SK-N-SH (cell line): ENCODE results near the gene CASP14. TPM values are rescaled to one million over a fixed set of nuclear protein-coding genes. Genes with fewer than 3 reads are reported as not detected.
"Not testable (repeated sequence)": the region's sequence is repeated elsewhere in the genome, so short reads cannot be mapped to it uniquely, and the experiment has no call there.

Experiments
- CTCF ChIA-PET: fragments of 300-600, 350-600 bp; formaldehyde crosslinking; extraction: SDS; loops from one replicate; lab custom pipeline; 2021; lab: Yijun Ruan, JAX
- POLR2A ChIA-PET: fragments of 350-600 bp; sonication (Branson Sonifier 250); formaldehyde crosslinking; extraction: SDS; loops from one replicate; lab custom pipeline; 2020; ENCODE audit warnings: antibody characterized with exemption, inconsistent platforms; lab: Yijun Ruan, JAX
- DNase-seq: peaks from one replicate; pipeline ENCODE4 v3.0.0; 2012
- H2AFZ ChIP-seq: fragments of 200-600 bp; sonication (generic); 2 replicates; pipeline ENCODE4 v1.8.1; 2016; ENCODE audit warnings: antibody characterized with exemption, mild to moderate bottlenecking, low read depth
- H3F3A ChIP-seq: fragments of 200-600 bp; sonication (generic); replicated peaks from 2 replicates; pipeline ENCODE3; 2016; ENCODE audit warnings: antibody characterized with exemption, mild to moderate bottlenecking; ENCODE audit not compliant: insufficient read depth
- H3K27ac ChIP-seq, 2 experiments: fragments of 200-500 bp in 1 of 2; fragments of 200-600 bp in 1 of 2; sonication (Bioruptor generic) in 1 of 2; sonication (generic), shearing (Covaris generic) in 1 of 2; 2 replicates each; pipeline versions ENCODE4 v1.5.1 to v1.6.1; 2014 to 2016; ENCODE audit warnings: low read depth in 2 of 2, inconsistent platforms in 1 of 2, low read length in 1 of 2, mild to moderate bottlenecking in 1 of 2, mixed read lengths in 1 of 2
- H3K27me3 ChIP-seq: fragments of 200-600 bp; sonication (generic), shearing (Covaris generic); 2 replicates; pipeline ENCODE4 v1.6.1; 2016; ENCODE audit warnings: mixed run types; ENCODE audit not compliant: insufficient read depth
- H3K36me3 ChIP-seq, 2 experiments: fragments of 200-500 bp in 1 of 2; fragments of 200-600 bp in 1 of 2; sonication (Bioruptor generic) in 1 of 2; sonication (generic) in 1 of 2; replicated peaks in 1 of 2; 2 replicates each; pipeline versions ENCODE3 to v1.5.1; 2014 to 2016; ENCODE audit warnings: low read length in 1 of 2, mild to moderate bottlenecking in 1 of 2; ENCODE audit not compliant: insufficient read depth in 2 of 2, control insufficient read depth in 1 of 2
- H3K4me1 ChIP-seq, 2 experiments: fragments of 200-500 bp in 1 of 2; fragments of 200-600 bp in 1 of 2; sonication (Bioruptor generic) in 1 of 2; sonication (generic), shearing (Covaris generic) in 1 of 2; 2 replicates each; pipeline versions ENCODE4 v1.5.1 to v1.6.1; 2014 to 2016; ENCODE audit warnings: low read depth in 1 of 2, low read length in 1 of 2, mixed run types in 1 of 2; ENCODE audit not compliant: insufficient read depth in 2 of 2, control insufficient read depth in 1 of 2
- H3K4me2 ChIP-seq: fragments of 200-600 bp; sonication (generic), shearing (Covaris generic); 2 replicates; pipeline ENCODE4 v1.6.1; 2017; ENCODE audit warnings: mixed run types
- H3K4me3 ChIP-seq, 2 experiments: fragments of 200-500 bp in 1 of 2; fragments of 200-600 bp in 1 of 2; sonication (Bioruptor generic) in 1 of 2; sonication (generic), shearing (Covaris generic) in 1 of 2; 2 replicates each; pipeline versions ENCODE4 v1.5.1 to v1.8.1; 2014 to 2016; ENCODE audit warnings: low read depth in 2 of 2, inconsistent platforms in 1 of 2, low read length in 1 of 2, mild to moderate bottlenecking in 1 of 2, mixed read lengths in 1 of 2, moderate library complexity in 1 of 2
- H3K79me2 ChIP-seq: fragments of 200-600 bp; sonication (generic); 2 replicates; pipeline ENCODE4 v1.8.1; 2017; ENCODE audit warnings: mild to moderate bottlenecking; ENCODE audit not compliant: insufficient read depth
- H3K9ac ChIP-seq: fragments of 200-600 bp; sonication (generic); 2 replicates; pipeline ENCODE4 v1.6.1; 2017; ENCODE audit warnings: mixed run types
- H3K9me2 ChIP-seq: fragments of 200-600 bp; sonication (generic); 2 replicates; pipeline ENCODE4 v1.6.1; 2017; ENCODE audit warnings: mixed run types
- H3K9me3 ChIP-seq: fragments of 200-600 bp; sonication (generic); 2 replicates; pipeline ENCODE4 v1.6.1; 2017; ENCODE audit warnings: mixed run types, mild to moderate bottlenecking, moderate library complexity
- H4K20me1 ChIP-seq: fragments of 200-600 bp; sonication (generic); 2 replicates; pipeline ENCODE4 v1.6.1; 2017; ENCODE audit warnings: mild to moderate bottlenecking, mixed run types; ENCODE audit not compliant: insufficient read depth
- FOSL2 ChIP-seq: IDR thresholded peaks from 2 replicates; pipeline ENCODE4 v1.4.0; 2012; ENCODE audit warnings: low read depth, mild to moderate bottlenecking, moderate library complexity, borderline replicate concordance
- FOXJ3 ChIP-seq: sonication (generic); formaldehyde crosslinking; IDR thresholded peaks from 2 replicates; pipeline ENCODE4 v1.5.1; 2020; ENCODE audit warnings: mild to moderate bottlenecking, missing genetic modification reagents
- MEF2A ChIP-seq: IDR thresholded peaks from 2 replicates; pipeline ENCODE4 v1.4.0; 2012; ENCODE audit warnings: low read depth, borderline replicate concordance
- POLR2AphosphoS5 ChIP-seq: IDR thresholded peaks from 2 replicates; pipeline ENCODE4 v1.6.1; 2012; ENCODE audit warnings: low read depth, low read length
- RAD21 ChIP-seq: IDR thresholded peaks from 2 replicates; pipeline ENCODE4 v1.6.1; 2012; ENCODE audit warnings: mild to moderate bottlenecking, low read length
- RCOR1 ChIP-seq: fragments of 150-350 bp; IDR thresholded peaks from 2 replicates; pipeline ENCODE4 v1.6.1; 2017; ENCODE audit warnings: antibody characterized with exemption, low read length
- REST ChIP-seq: IDR thresholded peaks from 2 replicates; pipeline ENCODE4 v1.6.1; 2012; ENCODE audit warnings: mild to moderate bottlenecking, low read depth, low read length, moderate library complexity
- RFX5 ChIP-seq: IDR thresholded peaks from 2 replicates; pipeline ENCODE4 v1.6.1; 2012; ENCODE audit warnings: mild to moderate bottlenecking, improper control_type of control experiment, low read length
- SMC3 ChIP-seq: IDR thresholded peaks from 2 replicates; pipeline ENCODE4 v1.6.1; 2012; ENCODE audit warnings: low read depth, low read length, improper control_type of control experiment
- TAF1 ChIP-seq: IDR thresholded peaks from 2 replicates; pipeline ENCODE4 v1.6.1; 2012; ENCODE audit warnings: low read depth, mild to moderate bottlenecking, low read length, moderate library complexity, borderline replicate concordance
- TCF12 ChIP-seq: IDR thresholded peaks from 2 replicates; pipeline ENCODE4 v1.4.0; 2012
- YY1 ChIP-seq: IDR thresholded peaks from 2 replicates; pipeline ENCODE4 v1.4.0; 2012; ENCODE audit warnings: low read depth, mild to moderate bottlenecking
- WGBS: methylation state at CpG from one replicate; pipeline ENCODE4 v1.1.6; 2017; ENCODE audit warnings: low lambda C conversion rate; 5-methylcytosine and 5-hydroxymethylcytosine counted together
- polyA plus RNA-seq, 3 experiments: library from polyadenylated mRNA; depleted of rRNA; stranded (reverse); fragments of >200 nt; gene quantifications; 2 replicates each; pipeline ENCODE4 v1.2.3, GENCODE V29; 2012
- TF ChIP-seq, protein P1 (sequence below): fragments of 200-600 bp; sonication (generic); IDR thresholded peaks from 2 replicates; pipeline ENCODE4 v1.6.1; 2017; ENCODE audit warnings: antibody characterized with exemption, mild to moderate bottlenecking, moderate library complexity

CASP14 gene
- polyA plus RNA-seq, 1 of the 3 experiments (the other 2 are of a cell fraction): not detected

DNA sequence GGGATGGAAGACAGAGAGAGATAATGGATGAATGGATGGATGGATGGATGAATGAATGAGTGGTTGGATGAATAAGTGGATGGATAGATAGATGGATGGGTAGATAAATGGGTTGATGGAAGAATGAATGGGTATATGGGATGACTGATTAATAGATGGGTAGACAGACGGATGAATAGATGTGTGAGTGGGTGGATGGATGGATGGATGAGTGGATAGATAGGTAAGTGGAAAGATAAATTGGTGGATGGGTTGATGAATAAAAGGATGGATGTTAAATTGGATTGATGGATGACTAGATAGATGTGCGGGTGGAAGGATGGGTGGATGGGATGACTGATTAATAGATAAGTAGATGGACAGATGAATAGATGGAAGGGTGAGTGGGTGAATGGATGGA is 1.4 kb downstream of the CASP14 start:
- Histone ChIP-seq H3K36me3 (no peaks in the 10 kb centered on the region), H3K79me2 (no peaks in the 10 kb centered on the region), H3K4me2 (no peak overlapping the region), H4K20me1 (no peaks in the 10 kb centered on the region), H2AFZ (no peak overlapping the region), H3K9me3 (no peaks in the 10 kb centered on the region), H3K27ac (no peak overlapping the region), H3K27me3 (peaks cover 31% of the 10 kb centered on the region; the same call in 1 of the 2 replicates), H3F3A (no peaks in the 10 kb centered on the region), H3K4me1 (no peaks in the 10 kb centered on the region), H3K9ac (no peak overlapping the region), H3K9me2 (no peaks in the 10 kb centered on the region), H3K4me3 (no peak overlapping the region)
- WGBS: 7% methylated on average over 2 of the region's 2 CpGs
- POLR2A ChIA-PET: no interaction called here
- TF ChIP-seq FOSL2 (no peak), YY1 (no peak), REST (no peak), RCOR1 (no peak), RAD21 (no peak), POLR2AphosphoS5 (no peak), TCF12 (no peak), MEF2A (no peak), SMC3 (no peak)
- TF ChIP-seq, protein P1, sequence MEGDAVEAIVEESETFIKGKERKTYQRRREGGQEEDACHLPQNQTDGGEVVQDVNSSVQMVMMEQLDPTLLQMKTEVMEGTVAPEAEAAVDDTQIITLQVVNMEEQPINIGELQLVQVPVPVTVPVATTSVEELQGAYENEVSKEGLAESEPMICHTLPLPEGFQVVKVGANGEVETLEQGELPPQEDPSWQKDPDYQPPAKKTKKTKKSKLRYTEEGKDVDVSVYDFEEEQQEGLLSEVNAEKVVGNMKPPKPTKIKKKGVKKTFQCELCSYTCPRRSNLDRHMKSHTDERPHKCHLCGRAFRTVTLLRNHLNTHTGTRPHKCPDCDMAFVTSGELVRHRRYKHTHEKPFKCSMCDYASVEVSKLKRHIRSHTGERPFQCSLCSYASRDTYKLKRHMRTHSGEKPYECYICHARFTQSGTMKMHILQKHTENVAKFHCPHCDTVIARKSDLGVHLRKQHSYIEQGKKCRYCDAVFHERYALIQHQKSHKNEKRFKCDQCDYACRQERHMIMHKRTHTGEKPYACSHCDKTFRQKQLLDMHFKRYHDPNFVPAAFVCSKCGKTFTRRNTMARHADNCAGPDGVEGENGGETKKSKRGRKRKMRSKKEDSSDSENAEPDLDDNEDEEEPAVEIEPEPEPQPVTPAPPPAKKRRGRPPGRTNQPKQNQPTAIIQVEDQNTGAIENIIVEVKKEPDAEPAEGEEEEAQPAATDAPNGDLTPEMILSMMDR: no peak
- CTCF ChIA-PET: interaction anchor here (0.8 kb wide), 1 partner anchor 13 kb away, joined by 4 read pairs; no protein-coding TSS in a partner anchor
- DNase-seq: no peak

GRCh38 chr19:15062036-15062435 is 12.8 kb downstream of the CASP14 start:
- Histone ChIP-seq H3K9ac (no peak overlapping the region), H3K4me1 (no peaks in the 10 kb centered on the region), H3K9me3 (no peaks in the 10 kb centered on the region), H3K27me3 (peaks cover 31% of the 10 kb centered on the region; the same call in 1 of the 2 replicates), H3K27ac (no peak overlapping the region), H3K36me3 (no peaks in the 10 kb centered on the region), H3K9me2 (no peaks in the 10 kb centered on the region), H3K4me3 (no peak overlapping the region), H3F3A (no peaks in the 10 kb centered on the region), H2AFZ (no peak overlapping the region), H3K79me2 (no peaks in the 10 kb centered on the region), H3K4me2 (no peak overlapping the region), H4K20me1 (no peaks in the 10 kb centered on the region)
- ChIA-PET POLR2A (no interaction called here), CTCF (no interaction called here)
- no peak for TF ChIP-seq RFX5
- TF ChIP-seq TAF1: no peak
- TF ChIP-seq MEF2A: no peak
- TF ChIP-seq POLR2AphosphoS5: no peak
- TF ChIP-seq FOXJ3 (CRISPR knock-in tag): no peak
- DNase-seq: no peak
- WGBS: 18% methylated on average over 9 of the region's 12 CpGs

- H3K4me2 ChIP-seq, H3K9ac ChIP-seq, H3K27ac ChIP-seq, H3F3A ChIP-seq, H3K4me3 ChIP-seq, H3K36me3 ChIP-seq, H3K9me3 ChIP-seq, H3K9me2 ChIP-seq, H4K20me1 ChIP-seq, H3K79me2 ChIP-seq, H3K4me1 ChIP-seq, DNase-seq, POLR2A ChIA-PET, H2AFZ ChIP-seq: not testable (repeated sequence)
- CTCF ChIA-PET: interaction anchor here (0.9 kb wide), 1 partner anchor 12 kb away, joined by 3 read pairs; the partner anchor contains the start of gene OR1I1
- peaks cover 23% of the 10 kb centered on the region; the same call in 1 of the 2 replicates for H3K27me3 ChIP-seq
- WGBS: 6% methylated on average over 4 of the region's 4 CpGs
Observed at GRCh38 chr19:15070386-15070785, 21.1 kb downstream of the CASP14 start.
